ENCODE data around the gene TUFT1.

The TUFT1 gene

GRCh38 chr1:151542710-151543129 is 2.6 kb downstream of the TUFT1 start:
- ChIA-PET POLR2A (interaction anchor here (1.5 kb wide), 1 partner anchor 70 kb away, joined by 3 read pairs; no protein-coding TSS in a partner anchor), CTCF (no interaction called here)
- TF ChIP-seq ZNF384 (IDR thresholded peaks at IDR 0.05) (no peak), ELF4 (IDR thresholded peaks at IDR 0.05) (no peak), NFRKB (IDR thresholded peaks at IDR 0.05) (no peak)
- no peak for DNase-seq (ENCODE audit: extremely low spot score)

GRCh38 chr1:151545542-151545941 is 5.4 kb downstream of the TUFT1 start:
- POLR2A ChIA-PET, result interaction anchor here (0.6 kb wide), 1 partner anchor 34 kb away, joined by 3 read pairs; the partner anchor contains the start of gene CGN
- DNase-seq (ENCODE audit: extremely low spot score), result no peak
- CTCF ChIA-PET, result interaction anchor here (1.3 kb wide), 1 partner anchor 10 kb away, joined by 3 read pairs; no protein-coding TSS in a partner anchor

GRCh38 chr1:151546011-151546925 is 6.2 kb downstream of the TUFT1 start:
- POLR2A ChIA-PET, result no interaction called here
- no peak for DNase-seq (ENCODE audit: extremely low spot score)
- CTCF ChIA-PET, result no interaction called here
- TF ChIP-seq BHLHE40 (IDR thresholded peaks at IDR 0.05; ENCODE audit: borderline replicate concordance) (no peak), L3MBTL2 (conservative IDR thresholded peaks at IDR 0.05) (no peak), FOXA1 (IDR thresholded peaks at IDR 0.05) (no peak), LEF1 (IDR thresholded peaks at IDR 0.05; ENCODE audit: borderline replicate concordance) (no peak), FOXK2 (IDR thresholded peaks at IDR 0.05) (no peak), NFRKB (IDR thresholded peaks at IDR 0.05) (no peak), PKNOX1 (IDR thresholded peaks at IDR 0.05) (no peak), TARDBP (IDR thresholded peaks at IDR 0.05) (no peak), SP1 (IDR thresholded peaks at IDR 0.05) (no peak), CTBP1 (IDR thresholded peaks at IDR 0.05; ENCODE audit: borderline replicate concordance) (no peak), HDGF (IDR thresholded peaks at IDR 0.05; ENCODE audit: borderline replicate concordance) (no peak), SUZ12 (IDR thresholded peaks at IDR 0.05) (no peak), ARNT (IDR thresholded peaks at IDR 0.05) (no peak), ZNF384 (IDR thresholded peaks at IDR 0.05) (no peak), ELF4 (IDR thresholded peaks at IDR 0.05) (no peak), FOXM1 (IDR thresholded peaks at IDR 0.05; ENCODE audit: borderline replicate concordance) (no peak)

More at GRCh38 chr1:151545542-151545941, 5.4 kb downstream of the TUFT1 start:
- no peak for TF ChIP-seq SP1 (IDR thresholded peaks at IDR 0.05)
- TF ChIP-seq CTBP1 (IDR thresholded peaks at IDR 0.05; ENCODE audit: borderline replicate concordance), result no peak
- no peak for TF ChIP-seq ARNT (IDR thresholded peaks at IDR 0.05)
- TF ChIP-seq PKNOX1 (IDR thresholded peaks at IDR 0.05), result no peak
- no peak for TF ChIP-seq FOXK2 (IDR thresholded peaks at IDR 0.05)
- no peak for TF ChIP-seq FOXM1 (IDR thresholded peaks at IDR 0.05; ENCODE audit: borderline replicate concordance)
- TF ChIP-seq SUZ12 (IDR thresholded peaks at IDR 0.05), result no peak
- TF ChIP-seq ZNF384 (IDR thresholded peaks at IDR 0.05), result no peak
- no peak for TF ChIP-seq NFRKB (IDR thresholded peaks at IDR 0.05)

GRCh38 chr1:151547119-151547899 is 7.2 kb downstream of the TUFT1 start:
- no peak for TF ChIP-seq LEF1 (IDR thresholded peaks at IDR 0.05; ENCODE audit: borderline replicate concordance)
- no peak for TF ChIP-seq ARNT (IDR thresholded peaks at IDR 0.05)
- TF ChIP-seq L3MBTL2 (conservative IDR thresholded peaks at IDR 0.05), result no peak
- ChIA-PET POLR2A (no interaction called here), CTCF (no interaction called here)
- no peak for DNase-seq (ENCODE audit: extremely low spot score)

- TF ChIP-seq PKNOX1 (IDR thresholded peaks at IDR 0.05) (no peak), BHLHE40 (IDR thresholded peaks at IDR 0.05; ENCODE audit: borderline replicate concordance) (no peak), FOXA1 (IDR thresholded peaks at IDR 0.05) (no peak), FOXM1 (IDR thresholded peaks at IDR 0.05; ENCODE audit: borderline replicate concordance) (no peak), SUZ12 (IDR thresholded peaks at IDR 0.05) (no peak), NFRKB (IDR thresholded peaks at IDR 0.05) (no peak), ZNF384 (IDR thresholded peaks at IDR 0.05) (no peak), LEF1 (IDR thresholded peaks at IDR 0.05; ENCODE audit: borderline replicate concordance) (no peak), FOXK2 (IDR thresholded peaks at IDR 0.05) (no peak), TARDBP (IDR thresholded peaks at IDR 0.05) (no peak), CTBP1 (IDR thresholded peaks at IDR 0.05; ENCODE audit: borderline replicate concordance) (no peak)
- no peak for DNase-seq (ENCODE audit: extremely low spot score)
- CTCF ChIA-PET, result no interaction called here
- POLR2A ChIA-PET, result interaction anchor here (1.6 kb wide), 1 partner anchor 8 kb away, joined by 11 read pairs; the partner anchor contains the start of gene TUFT1
Observed at GRCh38 chr1:151547900-151548230, 7.8 kb downstream of the TUFT1 start.

GRCh38 chr1:151549199-151549598 is 9.1 kb downstream of the TUFT1 start:
- CTCF ChIA-PET, result interaction anchor here (0.8 kb wide), 1 partner anchor 14 kb away, joined by 3 read pairs; no protein-coding TSS in a partner anchor
- no peak for DNase-seq (ENCODE audit: extremely low spot score)
- POLR2A ChIA-PET, result interaction anchor here (1.0 to 1.6 kb wide), 5 partner anchors 8 to 59 kb away, joined by 3 to 11 read pairs (median 3); partner anchors contain the start of genes CGN and TUFT1
- TF ChIP-seq FOXA1 (IDR thresholded peaks at IDR 0.05), result no peak
- TF ChIP-seq ELF4 (IDR thresholded peaks at IDR 0.05), result no peak
- no peak for TF ChIP-seq NFRKB (IDR thresholded peaks at IDR 0.05)
- no peak for TF ChIP-seq SP1 (IDR thresholded peaks at IDR 0.05)
- no peak for TF ChIP-seq ARNT (IDR thresholded peaks at IDR 0.05)
- TF ChIP-seq BHLHE40 (IDR thresholded peaks at IDR 0.05; ENCODE audit: borderline replicate concordance), result no peak
